Epithelial cell of proximal tubule (primary cell): Measurements from ENCODE around the gene PPARGC1A. TPM values are rescaled to one million over a fixed set of nuclear protein-coding genes. Genes with fewer than 3 reads are reported as not detected.

ENCODE experiments used
- DNase-seq: peaks from one replicate; pipeline ENCODE4 v3.0.0-alpha.2; 2011; ENCODE audit warnings: low read depth
- H3K4me3 ChIP-seq: 2 replicates; pipeline ENCODE4 v1.5.1; 2011; ENCODE audit warnings: low read depth, mild to moderate bottlenecking, low read length
- total RNA-seq: library from RNA; depleted of rRNA; stranded (reverse); fragments of >200 nt; gene quantifications from 2 replicates; pipeline ENCODE4 v1.2.3, GENCODE V29; 2015
- TF ChIP-seq, protein P1 (sequence below): conservative IDR thresholded peaks from 2 replicates; pipeline ENCODE4 v1.5.1; 2012; ENCODE audit warnings: low read depth, mild to moderate bottlenecking, low read length

The PPARGC1A gene
- total RNA-seq, 1 donor from 2014 or later = 1.4 TPM

GRCh38 chr4:23747281-23747735 is 142.5 kb downstream of the PPARGC1A start:
- TF ChIP-seq, protein P1, sequence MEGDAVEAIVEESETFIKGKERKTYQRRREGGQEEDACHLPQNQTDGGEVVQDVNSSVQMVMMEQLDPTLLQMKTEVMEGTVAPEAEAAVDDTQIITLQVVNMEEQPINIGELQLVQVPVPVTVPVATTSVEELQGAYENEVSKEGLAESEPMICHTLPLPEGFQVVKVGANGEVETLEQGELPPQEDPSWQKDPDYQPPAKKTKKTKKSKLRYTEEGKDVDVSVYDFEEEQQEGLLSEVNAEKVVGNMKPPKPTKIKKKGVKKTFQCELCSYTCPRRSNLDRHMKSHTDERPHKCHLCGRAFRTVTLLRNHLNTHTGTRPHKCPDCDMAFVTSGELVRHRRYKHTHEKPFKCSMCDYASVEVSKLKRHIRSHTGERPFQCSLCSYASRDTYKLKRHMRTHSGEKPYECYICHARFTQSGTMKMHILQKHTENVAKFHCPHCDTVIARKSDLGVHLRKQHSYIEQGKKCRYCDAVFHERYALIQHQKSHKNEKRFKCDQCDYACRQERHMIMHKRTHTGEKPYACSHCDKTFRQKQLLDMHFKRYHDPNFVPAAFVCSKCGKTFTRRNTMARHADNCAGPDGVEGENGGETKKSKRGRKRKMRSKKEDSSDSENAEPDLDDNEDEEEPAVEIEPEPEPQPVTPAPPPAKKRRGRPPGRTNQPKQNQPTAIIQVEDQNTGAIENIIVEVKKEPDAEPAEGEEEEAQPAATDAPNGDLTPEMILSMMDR = no peak
- DNase-seq = no peak
- H3K4me3 ChIP-seq = no peak overlapping the region

DNA sequence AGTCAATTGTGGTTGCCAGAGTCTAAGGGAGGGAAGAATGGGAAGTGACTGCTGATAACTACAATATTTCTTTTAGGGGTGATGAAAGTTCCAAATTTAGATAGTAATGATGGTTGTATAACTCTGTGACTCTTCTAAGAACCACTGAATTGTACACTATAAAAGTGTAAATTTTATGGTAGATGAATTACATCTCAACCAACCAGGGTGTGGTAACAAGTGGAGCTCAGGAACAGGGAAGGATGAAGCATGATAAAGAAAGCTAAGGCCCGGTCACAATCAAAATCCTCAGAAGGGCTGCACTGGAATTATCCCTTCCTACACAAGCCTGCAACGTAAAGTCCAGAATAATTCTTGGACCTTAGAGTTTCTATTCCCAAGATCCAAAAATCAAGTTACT is 143.2 kb downstream of the PPARGC1A start:
- H3K4me3 ChIP-seq = no peak overlapping the region
- no peak for DNase-seq
- TF ChIP-seq, protein P1 = no peak

- no peak overlapping the region for H3K4me3 ChIP-seq
- TF ChIP-seq, protein P1 = no peak
- no peak for DNase-seq
These were observed 143.8 kb downstream of the PPARGC1A start for GRCh38 chr4:23746027-23746426.

- no peak for DNase-seq
- H3K4me3 ChIP-seq = no peak overlapping the region
- TF ChIP-seq, protein P1 = no peak
These were observed 144.5 kb downstream of the PPARGC1A start for GRCh38 chr4:23745377-23745776.
